Keratinocyte (primary cell): Measurements from ENCODE around the gene RYR1.

Experiments used
- CTCF ChIP-seq, 3 experiments: IDR thresholded peaks in 1 of 3; conservative IDR thresholded peaks in 1 of 3; optimal IDR thresholded peaks in 1 of 3; 2 replicates in 2 of 3; 3 replicates in 1 of 3; pipeline versions ENCODE3 to v1.5.1; 2011; ENCODE audit warnings: low read length in 3 of 3, mild to moderate bottlenecking in 3 of 3, moderate library complexity in 2 of 3, control low read depth in 1 of 3, inconsistent platforms in 1 of 3; ENCODE audit not compliant: insufficient read depth in 2 of 3; ENCODE audit errors: extremely low read depth in 1 of 3
- EZH2 ChIP-seq: IDR thresholded peaks from one replicate; pipeline ENCODE4 v1.6.1; 2012; ENCODE audit warnings: inconsistent platforms, mild to moderate bottlenecking, low read length, moderate library complexity

GRCh38 chr19:38522915-38523314 is 89.4 kb downstream of the RYR1 start:
- no peak for TF ChIP-seq CTCF (optimal IDR thresholded peaks at IDR 0.05 in 1 of 3, IDR thresholded peaks at IDR 0.05 in 1 of 3, conservative IDR thresholded peaks at IDR 0.05 in 1 of 3; ENCODE audit: extremely low read depth in 1 of 3, insufficient read depth in 2 of 3, low read length in 3 of 3)
- no peak for TF ChIP-seq EZH2
